Psoas muscle (tissue), 8 donors: Measurements from ENCODE around the gene ZEB1. TPM values are rescaled to one million over a fixed set of nuclear protein-coding genes. Genes with fewer than 3 reads are reported as not detected.

Experiments used
- ATAC-seq, 4 donors: fragments of 200-7000 bp; cut with Tn5 transposase; one replicate each; pipeline ENCODE4 v1.9.1; 2020; ENCODE audit warnings: moderate library complexity in 3 of 4, mild to moderate bottlenecking in 2 of 4
- DNase-seq, 2 donors: peaks; one replicate each; pipeline ENCODE4 v3.0.0-alpha.2; 2020
- H3K27ac ChIP-seq: fragments of 200-600 bp; one replicate; pipeline ENCODE4 v1.8.0; 2022
- H3K27me3 ChIP-seq, 3 donors: fragments of 200-600 bp in 1 of 3; one replicate each; pipeline versions ENCODE4 v1.6.1 to v1.8.0; 2013 to 2022; ENCODE audit warnings: low read length in 2 of 3, mild to moderate bottlenecking in 2 of 3, moderate library complexity in 1 of 3; ENCODE audit not compliant: insufficient read depth in 3 of 3
- H3K36me3 ChIP-seq, 2 donors: fragments of 200-600 bp in 1 of 2; one replicate each; pipeline versions ENCODE4 v1.6.1 to v1.8.0; 2013 to 2022; ENCODE audit warnings: low read depth in 1 of 2, mild to moderate bottlenecking in 1 of 2, moderate library complexity in 1 of 2; ENCODE audit not compliant: insufficient read depth in 1 of 2
- H3K4me1 ChIP-seq: fragments of 200-600 bp; one replicate; pipeline ENCODE4 v1.8.0; 2022
- H3K4me3 ChIP-seq: fragments of 200-600 bp; one replicate; pipeline ENCODE4 v1.8.0; 2022; ENCODE audit warnings: mild to moderate bottlenecking
- H3K9me3 ChIP-seq: fragments of 200-600 bp; one replicate; pipeline ENCODE4 v1.8.0; 2022
- CTCF ChIP-seq: fragments of 200-600 bp; IDR thresholded peaks from one replicate; pipeline ENCODE4 v1.8.0; 2022; ENCODE audit warnings: antibody characterized with exemption
- WGBS, 3 donors: extraction: QIAGEN DNeasy Blood & Tissue Kit; methylation state at CpG; one replicate each; pipeline versions ENCODE4 v1.1.6 to v1.1.7; 2013; 5-methylcytosine and 5-hydroxymethylcytosine counted together
- intact Hi-C, 2 donors: fragments of 100-400 bp; cut with DNase I; formaldehyde crosslinking; loops; one replicate each; pipeline versions ENCODE4 v1.11.0 to v1.14.2; 2022
- polyA plus RNA-seq, 3 donors: library from polyadenylated mRNA; stranded (reverse); fragments of 200-250 nt; gene quantifications; one replicate each; pipeline ENCODE4 v1.2.3, GENCODE V29; 2013
- total RNA-seq, 4 donors: library from RNA; stranded (reverse); fragmentation: NEBNext Ultra II Directional in 2 of 4; extraction: Animal tissue kit (Norgen Biotek cat#: 25700) in 2 of 4; gene quantifications; one replicate each; pipeline versions ENCODE4 v1.2.1 to v1.2.4, GENCODE V29; 2021 to 2023
- donor health status: healthy with polysubstance abuse.
- donor health status: DM: no; HTN: no; CAD: no; lungs with moderate emphysema.
- donor health status: Bipolar disorder and iron deficiency.
- donor health status: healthy.
- donor health status: DM: yes; HTN: yes; CAD: no.
- donor health status: DM: no; HTN: no; CAD: no.
- donor health status: DM: no; HTN: no; CAD: no.
- donor health status: DM: yes; HTN: yes; CAD: no.

Gene ZEB1
- total and polyA plus RNA-seq, 7 donors: 18.7 to 99.8 (median 92.0) TPM

- TF ChIP-seq CTCF: no peak
- Histone ChIP-seq H3K4me1 (no peaks in the 10 kb centered on the region), H3K9me3 (no peaks in the 10 kb centered on the region), H3K36me3 (no peaks in the 10 kb centered on the region), H3K27me3 (no peaks in the 10 kb centered on the region), H3K27ac (no peak overlapping the region), H3K4me3 (no peak overlapping the region)
- no peak for ATAC-seq
- no peak for DNase-seq
- intact Hi-C loops: no loop called here
- WGBS, 3 donors: 92 to 97% (median 94%) methylated on average over 2 of the region's 2 CpGs
Observed at GRCh38 chr10:31274310-31274709, 44.7 kb upstream of the ZEB1 start.

GRCh38 chr10:31278279-31278941 lies 40.6 kb upstream of the ZEB1 start:
- Histone ChIP-seq H3K36me3 (no peaks in the 10 kb centered on the region), H3K4me3 (no peak overlapping the region), H3K9me3 (no peaks in the 10 kb centered on the region), H3K27ac (no peak overlapping the region), H3K27me3 (no peaks in the 10 kb centered on the region), H3K4me1 (no peaks in the 10 kb centered on the region)
- no peak for DNase-seq
- intact Hi-C loops: no loop called here
- no peak for TF ChIP-seq CTCF
- 94 to 97% (median 95%) methylated on average over 3 of the region's 3 CpGs for WGBS, 3 donors
- no peak for ATAC-seq

- H3K9me3 ChIP-seq: no peaks in the 10 kb centered on the region
- no peaks in the 10 kb centered on the region for H3K27me3 ChIP-seq
- DNase-seq (no peak), ATAC-seq (no peak)
- no peak overlapping the region for H3K27ac ChIP-seq
- H3K36me3 ChIP-seq: no peaks in the 10 kb centered on the region
- no peak for TF ChIP-seq CTCF
- H3K4me1 ChIP-seq: no peaks in the 10 kb centered on the region
- WGBS, 3 donors: 80 to 86% (median 83%) methylated on average over 1 of the region's 1 CpG
- intact Hi-C loops: no loop called here
- H3K4me3 ChIP-seq: no peak overlapping the region
Observed at GRCh38 chr10:31280972-31281371, 38.0 kb upstream of the ZEB1 start.

GRCh38 chr10:31288001-31288400 lies 31.0 kb upstream of the ZEB1 start:
- DNase-seq (no peak), ATAC-seq (no peak)
- Histone ChIP-seq H3K9me3 (no peaks in the 10 kb centered on the region), H3K4me1 (no peaks in the 10 kb centered on the region), H3K27ac (no peak overlapping the region), H3K27me3 (no peaks in the 10 kb centered on the region), H3K36me3 (no peaks in the 10 kb centered on the region), H3K4me3 (no peak overlapping the region)
- intact Hi-C loops: no loop called here
- no peak for TF ChIP-seq CTCF

- Histone ChIP-seq H3K9me3 (no peaks in the 10 kb centered on the region), H3K27ac (no peak overlapping the region), H3K36me3 (no peaks in the 10 kb centered on the region), H3K4me1 (no peaks in the 10 kb centered on the region), H3K4me3 (no peak overlapping the region), H3K27me3 (no peaks in the 10 kb centered on the region)
- intact Hi-C loops: no loop called here
- WGBS, 3 donors: 93 to 100% (median 97%) methylated on average over 1 of the region's 1 CpG
- DNase-seq (no peak), ATAC-seq (no peak)
- no peak for TF ChIP-seq CTCF
Observed at GRCh38 chr10:31288962-31289361, 30.1 kb upstream of the ZEB1 start.
